GM20000 (cell line): ENCODE results near the gene TMEM243.

Source experiments
- DNase-seq: peaks from one replicate; pipeline ENCODE4 v3.0.0; 2012; ENCODE audit warnings: low spot score
- TF ChIP-seq, protein P1 (sequence below): IDR thresholded peaks from 2 replicates; pipeline ENCODE4 v1.5.1; 2012; ENCODE audit warnings: mild to moderate bottlenecking, control low read depth; ENCODE audit errors: extremely low read depth, missing control alignments

Gene TMEM243

DNA sequence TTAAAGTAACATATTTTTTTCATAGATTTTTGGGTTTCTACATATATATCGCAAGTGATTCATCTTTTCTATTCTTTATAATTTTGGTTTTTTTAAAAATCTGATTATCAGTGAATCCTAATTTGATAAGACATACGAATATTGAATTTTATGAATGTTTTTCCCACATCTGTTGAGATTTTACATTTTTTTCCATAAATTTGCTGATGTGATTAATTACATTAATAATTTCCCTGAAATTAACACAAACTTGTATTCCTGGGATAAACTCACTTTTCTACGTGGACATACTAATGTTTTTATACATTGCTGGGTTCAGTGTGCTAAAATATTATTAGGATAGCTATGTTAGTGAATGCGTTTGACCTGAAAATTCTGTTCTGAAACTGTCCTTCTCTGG is 41.2 kb downstream of the TMEM243 start:
- no peak for DNase-seq
- TF ChIP-seq, protein P1, sequence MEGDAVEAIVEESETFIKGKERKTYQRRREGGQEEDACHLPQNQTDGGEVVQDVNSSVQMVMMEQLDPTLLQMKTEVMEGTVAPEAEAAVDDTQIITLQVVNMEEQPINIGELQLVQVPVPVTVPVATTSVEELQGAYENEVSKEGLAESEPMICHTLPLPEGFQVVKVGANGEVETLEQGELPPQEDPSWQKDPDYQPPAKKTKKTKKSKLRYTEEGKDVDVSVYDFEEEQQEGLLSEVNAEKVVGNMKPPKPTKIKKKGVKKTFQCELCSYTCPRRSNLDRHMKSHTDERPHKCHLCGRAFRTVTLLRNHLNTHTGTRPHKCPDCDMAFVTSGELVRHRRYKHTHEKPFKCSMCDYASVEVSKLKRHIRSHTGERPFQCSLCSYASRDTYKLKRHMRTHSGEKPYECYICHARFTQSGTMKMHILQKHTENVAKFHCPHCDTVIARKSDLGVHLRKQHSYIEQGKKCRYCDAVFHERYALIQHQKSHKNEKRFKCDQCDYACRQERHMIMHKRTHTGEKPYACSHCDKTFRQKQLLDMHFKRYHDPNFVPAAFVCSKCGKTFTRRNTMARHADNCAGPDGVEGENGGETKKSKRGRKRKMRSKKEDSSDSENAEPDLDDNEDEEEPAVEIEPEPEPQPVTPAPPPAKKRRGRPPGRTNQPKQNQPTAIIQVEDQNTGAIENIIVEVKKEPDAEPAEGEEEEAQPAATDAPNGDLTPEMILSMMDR, result no peak

DNA sequence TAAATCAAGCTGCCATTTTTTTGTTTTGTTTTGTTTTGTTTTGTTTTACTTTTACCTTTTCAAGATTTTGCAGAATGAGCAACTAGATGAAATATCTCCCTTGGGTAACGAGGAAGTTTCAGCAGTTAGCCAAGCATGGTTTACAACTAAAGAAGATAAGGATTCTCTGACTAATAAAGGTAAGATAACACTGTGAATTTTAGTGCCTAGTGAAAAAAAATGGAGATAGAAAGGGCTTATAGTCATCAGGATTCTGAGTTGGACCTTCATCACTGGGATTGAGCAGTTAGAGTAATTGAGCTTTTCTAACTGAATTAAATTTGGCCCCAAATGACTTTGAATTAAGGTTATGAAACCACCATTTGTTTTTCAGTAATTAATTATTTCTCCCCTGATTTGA is 46.1 kb downstream of the TMEM243 start:
- no peak for DNase-seq
- TF ChIP-seq, protein P1, result no peak

DNA sequence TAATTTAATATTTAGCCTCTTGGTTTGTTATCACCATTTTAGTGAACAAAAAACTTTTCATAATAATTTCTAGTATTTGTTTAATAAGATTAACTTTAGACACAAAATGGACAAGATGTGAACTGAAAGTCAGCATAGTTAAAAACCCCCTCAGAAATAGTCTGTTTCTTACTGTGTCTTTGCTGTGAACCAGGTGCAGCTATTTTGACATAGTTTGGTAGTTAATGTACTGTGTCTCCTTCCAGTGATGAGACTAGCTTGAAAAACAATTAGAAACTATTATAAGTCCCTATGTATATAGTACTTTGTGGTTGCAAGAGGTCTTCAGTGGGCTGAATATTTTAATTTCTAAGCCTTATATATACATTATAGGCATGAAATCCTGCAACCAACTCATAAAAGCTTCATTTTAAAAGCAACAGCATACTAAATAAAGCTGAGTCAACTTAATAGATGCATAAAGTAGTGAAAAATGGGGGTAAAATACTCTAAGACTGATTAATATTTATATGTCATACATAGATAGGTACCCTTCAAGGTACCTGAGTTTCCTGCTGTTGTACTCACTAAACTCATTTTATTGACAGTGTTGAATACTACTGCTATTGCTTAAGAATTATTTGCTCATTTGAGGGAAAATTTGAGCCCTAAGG is 48.1 kb downstream of the TMEM243 start:
- TF ChIP-seq, protein P1, result no peak
- DNase-seq, result no peak

DNA sequence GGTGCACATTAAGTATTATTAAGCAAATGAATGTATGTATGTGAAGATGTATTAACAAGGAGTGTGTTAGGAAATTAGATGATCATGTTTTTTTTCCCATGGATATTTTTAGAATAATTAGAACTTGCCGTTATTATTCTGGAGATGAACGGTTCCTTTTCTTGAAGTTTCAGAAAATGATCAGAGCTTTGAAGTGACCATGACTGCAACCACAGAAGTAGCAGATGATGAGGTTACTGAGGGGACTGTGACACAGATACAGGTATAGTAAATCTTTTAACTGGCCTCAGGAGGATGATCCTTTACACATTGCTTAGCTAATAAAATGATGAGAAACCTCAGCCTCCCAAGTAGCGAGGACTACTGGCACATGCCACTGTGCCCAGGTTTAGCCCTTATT is 48.7 kb downstream of the TMEM243 start:
- no peak for DNase-seq
- TF ChIP-seq, protein P1, result no peak

DNA sequence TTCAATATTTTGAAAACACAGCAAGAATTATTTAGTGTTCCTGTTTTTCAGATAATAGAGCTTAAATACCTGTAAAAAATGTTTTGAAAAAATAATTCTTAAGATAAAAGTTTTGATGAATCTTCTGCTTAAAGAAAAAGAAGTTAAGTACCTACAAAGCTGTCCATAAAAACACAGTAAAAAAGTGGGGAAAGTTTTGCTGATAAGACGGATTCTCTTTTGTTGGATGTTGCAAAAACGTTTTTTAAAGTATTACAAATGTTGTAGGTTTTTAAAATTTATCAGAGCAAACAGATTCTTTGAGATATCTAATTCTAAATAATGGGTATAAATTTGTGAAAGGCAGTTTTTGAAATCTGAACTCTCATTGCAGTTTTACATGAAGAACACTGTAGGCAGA is 55.1 kb downstream of the TMEM243 start:
- no peak for DNase-seq
- TF ChIP-seq, protein P1, result no peak

DNA sequence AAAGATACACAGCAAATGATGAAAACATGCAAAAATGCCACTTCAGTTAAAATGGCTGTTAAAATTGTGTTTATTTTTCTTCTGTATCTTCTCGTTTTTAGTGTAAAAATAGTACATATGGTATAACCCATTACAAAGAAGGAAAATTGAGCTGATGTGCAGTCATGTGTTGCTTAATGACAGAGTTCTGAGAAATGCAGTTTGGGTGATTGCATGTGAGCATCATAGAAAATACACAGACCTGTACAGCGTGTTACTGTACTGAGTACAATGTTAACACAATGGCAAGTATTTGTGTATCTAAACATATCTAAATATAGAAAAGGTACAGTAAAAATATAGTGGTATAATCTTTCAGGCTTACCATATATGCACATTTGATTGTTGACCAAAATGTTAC is 60.0 kb downstream of the TMEM243 start:
- TF ChIP-seq, protein P1, result no peak
- DNase-seq, result no peak

DNA sequence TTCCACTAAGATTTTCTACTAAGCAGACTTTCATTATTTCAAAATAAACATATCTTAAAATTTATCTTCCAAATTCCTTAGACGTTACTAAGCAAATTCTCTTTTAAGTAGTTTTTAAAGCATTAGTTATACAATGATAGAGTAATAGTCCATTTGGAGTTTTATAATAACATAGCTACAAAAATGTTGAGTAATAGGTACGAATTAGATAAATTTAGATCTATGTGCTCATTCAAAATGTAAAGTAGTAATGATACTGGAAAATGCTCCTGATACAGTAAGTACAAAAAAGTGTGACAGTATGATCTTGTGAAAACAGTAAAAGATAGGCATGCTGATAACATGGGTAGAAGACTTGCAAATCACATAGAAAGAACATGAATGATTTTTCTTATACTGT is 62.8 kb downstream of the TMEM243 start:
- TF ChIP-seq, protein P1, result no peak
- no peak for DNase-seq
